GM19240 (cell line): ENCODE results near the gene NCKAP5.

Experiments used
- DNase-seq: peaks from one replicate; pipeline ENCODE4 v3.0.0; 2011; ENCODE audit warnings: low spot score; ENCODE audit not compliant: insufficient read length

Gene NCKAP5

DNA sequence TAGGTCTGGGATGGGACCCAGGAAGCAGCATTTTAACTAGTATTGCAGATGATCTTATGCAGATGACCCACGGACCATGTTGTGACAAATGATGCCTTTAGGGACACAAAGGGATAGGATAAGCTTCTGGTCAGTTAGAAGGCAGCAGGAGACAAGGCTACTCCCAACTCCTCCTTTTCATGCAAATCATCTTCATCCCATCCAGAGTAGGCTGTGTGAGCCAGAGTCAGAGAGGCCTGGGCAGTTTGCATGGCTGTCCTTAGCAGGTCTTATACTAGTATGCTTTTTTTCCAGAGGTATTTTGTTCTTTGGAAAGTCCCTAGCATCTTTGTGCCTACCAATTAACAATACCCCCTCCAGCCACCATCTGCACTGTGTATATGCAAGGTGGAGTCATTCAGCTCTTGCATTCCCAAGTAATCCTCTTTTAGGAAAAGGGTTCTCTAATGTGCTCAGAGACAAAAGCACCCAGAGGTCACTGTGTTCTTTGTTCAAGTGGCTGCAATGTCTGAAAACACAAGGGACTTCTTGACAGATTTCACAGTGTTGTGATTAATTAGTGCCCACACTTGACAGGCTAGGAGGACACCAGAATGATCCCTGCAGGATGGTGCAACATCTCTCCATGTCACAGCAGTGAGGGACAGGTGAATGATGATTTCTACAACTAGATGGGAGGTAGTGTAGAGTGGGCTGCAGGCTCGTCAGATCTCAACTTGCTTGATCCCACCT, 225.8 kb downstream of the NCKAP5 start:
- DNase-seq, result no peak

- no peak for DNase-seq
Observed at GRCh38 chr2:133341575-133341974, 226.7 kb downstream of the NCKAP5 start.

- no peak for DNase-seq
Observed at GRCh38 chr2:133338224-133338623, 230.0 kb downstream of the NCKAP5 start.

GRCh38 chr2:133334923-133335322, 233.3 kb downstream of the NCKAP5 start:
- DNase-seq, result no peak

GRCh38 chr2:133333181-133333580, 235.1 kb downstream of the NCKAP5 start:
- no peak for DNase-seq

GRCh38 chr2:133331436-133331835, 236.8 kb downstream of the NCKAP5 start:
- no peak for DNase-seq

DNA sequence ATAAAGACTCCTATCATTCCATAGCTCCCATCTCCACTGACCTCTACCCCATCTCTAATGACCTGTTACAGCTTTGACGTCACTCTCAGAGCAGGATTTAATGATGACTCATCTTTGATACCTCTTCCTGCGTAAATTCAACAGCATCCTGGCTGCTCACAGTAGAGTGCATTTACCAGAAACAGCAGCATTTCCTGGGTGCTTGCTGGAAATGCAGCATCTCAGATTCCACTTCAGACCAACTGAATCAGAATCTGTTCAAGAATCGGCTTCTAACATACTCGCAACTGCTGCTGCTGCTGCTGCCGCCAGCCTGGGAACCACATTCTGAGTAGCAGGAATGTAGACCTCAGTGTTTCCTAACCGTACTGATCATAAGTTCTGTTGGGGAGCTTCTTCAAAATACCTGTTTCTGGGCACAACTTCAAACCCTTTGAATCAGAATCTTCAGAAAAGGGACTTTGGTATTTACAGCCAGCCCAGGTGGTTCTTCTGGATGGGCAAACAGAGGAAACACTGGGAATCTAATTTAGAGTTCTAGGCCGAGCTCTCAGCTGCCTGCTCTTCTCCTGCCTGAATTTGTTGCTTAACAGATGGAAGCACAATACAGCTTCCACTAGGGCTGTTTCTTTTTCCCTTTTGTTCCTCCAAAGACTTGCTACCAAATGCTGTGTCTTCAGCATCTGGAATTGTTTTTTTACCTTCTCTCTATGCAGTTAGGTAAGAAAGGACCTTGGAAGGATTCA, 241.4 kb downstream of the NCKAP5 start:
- no peak for DNase-seq

DNA sequence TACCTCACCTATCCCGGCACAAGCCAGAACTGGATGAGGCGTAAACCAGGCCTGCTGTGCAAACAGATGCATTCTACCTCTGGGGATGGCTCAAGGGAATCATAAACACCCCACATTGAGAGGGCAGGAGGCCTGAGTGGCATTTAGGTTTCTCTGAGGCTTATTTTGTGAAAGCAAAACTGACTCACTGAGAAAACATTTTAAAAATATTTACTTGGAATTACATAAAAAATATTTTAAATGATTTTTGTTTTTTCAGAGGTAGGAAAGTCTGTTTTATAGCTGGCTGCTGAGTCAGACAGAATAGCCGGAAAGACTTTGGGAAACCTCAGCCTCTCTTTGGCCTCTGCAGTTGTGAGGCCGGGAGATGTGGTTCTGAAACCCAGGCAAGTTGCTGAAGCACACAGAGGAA, 244.1 kb downstream of the NCKAP5 start:
- no peak for DNase-seq

DNA sequence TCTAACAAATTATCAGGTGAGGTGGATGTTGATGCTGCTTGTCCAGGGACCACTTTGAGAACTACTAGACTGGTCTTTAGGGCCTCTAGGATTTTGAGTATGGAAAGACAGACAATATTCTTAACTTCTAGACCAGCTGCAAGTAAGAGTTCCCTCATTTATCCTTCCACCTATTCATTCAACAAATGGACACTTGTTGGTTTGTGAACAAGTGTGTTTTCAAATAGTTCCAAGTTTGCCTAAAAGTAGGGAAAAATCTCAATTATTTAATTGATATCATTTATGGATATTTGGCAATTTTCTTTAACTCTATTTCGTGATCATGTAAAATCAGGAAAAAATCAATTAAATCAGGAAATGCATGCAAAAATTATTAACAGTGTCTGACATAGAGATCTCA, 245.4 kb downstream of the NCKAP5 start:
- no peak for DNase-seq

GRCh38 chr2:133317178-133317577, 251.1 kb downstream of the NCKAP5 start:
- DNase-seq, result no peak

DNA sequence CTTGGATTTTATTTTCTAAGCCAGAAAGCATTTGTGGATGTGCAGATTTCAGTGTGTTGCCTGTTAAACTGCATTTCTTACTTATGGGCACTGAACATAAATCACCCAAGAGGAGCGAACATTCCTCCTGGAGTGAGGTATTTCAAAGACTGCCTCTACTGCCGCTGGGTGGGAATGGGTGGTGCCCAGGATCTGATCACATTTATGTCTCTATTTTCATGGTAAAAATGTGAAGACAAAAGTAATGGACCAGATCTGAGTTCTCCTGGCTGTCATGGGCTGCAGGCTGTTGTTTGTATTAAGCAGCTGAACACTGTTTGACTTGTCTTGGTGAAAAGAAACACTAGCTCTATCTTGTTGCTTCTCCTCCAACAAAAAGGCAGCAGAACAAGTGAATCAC, 251.7 kb downstream of the NCKAP5 start:
- no peak for DNase-seq

DNA sequence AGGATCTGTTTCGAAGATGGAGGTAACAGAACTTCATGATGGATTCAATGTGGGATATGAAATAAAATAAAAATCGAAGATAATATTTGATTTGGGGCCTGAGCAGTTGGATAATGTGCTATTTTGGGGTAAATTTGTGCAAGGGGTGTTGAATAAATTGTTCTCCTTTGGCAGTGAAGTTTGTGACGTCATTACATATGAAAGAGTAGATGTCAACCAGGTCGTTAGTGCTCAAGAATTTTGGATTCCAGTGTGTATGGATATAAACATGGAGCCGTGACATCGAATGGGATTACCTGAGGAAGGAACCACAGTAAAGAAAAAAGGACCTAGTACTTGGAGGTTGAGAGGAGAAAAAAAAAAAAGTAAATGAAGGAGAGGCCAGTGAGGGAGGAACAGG, 253.0 kb downstream of the NCKAP5 start:
- no peak for DNase-seq

DNA sequence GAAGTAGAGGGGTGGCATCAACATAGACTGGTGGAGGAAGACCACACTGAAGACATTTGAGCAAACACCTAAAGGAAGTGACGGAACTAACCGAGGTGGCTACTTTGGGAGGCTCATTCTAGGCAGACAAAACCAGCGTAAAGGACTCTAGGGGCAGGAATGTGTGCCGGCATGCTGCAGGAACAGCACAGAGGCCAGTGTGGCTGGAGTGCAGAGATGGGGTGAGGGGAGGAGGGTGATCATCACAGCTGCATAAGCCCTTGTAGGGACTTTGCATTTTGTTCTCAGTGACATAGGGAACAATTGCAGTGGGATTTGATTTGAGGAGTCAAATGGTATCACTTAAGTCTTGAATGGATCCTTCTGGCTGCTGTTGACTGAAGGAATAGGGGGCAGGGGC, 253.5 kb downstream of the NCKAP5 start:
- DNase-seq, result no peak

- DNase-seq, result no peak
Observed at GRCh38 chr2:133312038-133312729, 256.1 kb downstream of the NCKAP5 start.

DNA sequence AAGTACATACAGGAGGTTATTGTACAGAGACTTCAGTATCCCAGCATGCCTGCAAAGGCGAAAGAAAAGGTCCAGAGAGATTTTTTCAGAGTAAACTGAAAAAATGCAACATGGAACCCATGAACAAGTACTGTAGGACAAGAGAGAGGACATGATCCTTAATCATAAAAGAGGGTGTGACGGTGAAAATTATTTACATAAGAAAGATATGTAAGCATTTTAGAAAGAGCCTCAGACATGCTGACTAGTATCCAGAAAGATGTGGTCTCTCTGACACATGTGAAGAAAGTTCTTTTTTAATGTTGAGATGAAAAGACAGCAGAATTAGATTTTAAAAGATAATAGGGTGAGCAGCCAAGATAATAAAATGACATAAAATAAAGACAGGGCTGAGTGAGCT, 262.0 kb downstream of the NCKAP5 start:
- DNase-seq, result no peak

DNA sequence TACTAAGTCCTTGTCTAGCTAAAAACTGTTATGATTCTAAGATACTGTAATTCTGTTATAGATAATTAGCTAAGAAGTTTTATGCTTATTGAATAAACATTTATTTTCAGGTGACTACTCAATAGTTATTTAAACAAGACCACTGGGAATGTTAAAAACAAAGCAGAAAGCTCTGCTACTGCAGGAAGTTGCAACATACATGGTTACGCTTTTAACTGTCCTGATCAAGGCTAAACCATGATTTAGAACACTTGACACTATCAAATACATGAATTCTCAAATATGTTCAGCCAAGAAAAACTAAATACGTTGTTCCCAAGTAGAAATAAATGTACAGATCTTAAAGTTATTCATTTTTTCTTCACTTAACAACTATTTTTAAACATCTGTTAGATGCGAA, 263.9 kb downstream of the NCKAP5 start:
- DNase-seq, result no peak

GRCh38 chr2:133303150-133303549, 265.1 kb downstream of the NCKAP5 start:
- DNase-seq, result no peak

DNA sequence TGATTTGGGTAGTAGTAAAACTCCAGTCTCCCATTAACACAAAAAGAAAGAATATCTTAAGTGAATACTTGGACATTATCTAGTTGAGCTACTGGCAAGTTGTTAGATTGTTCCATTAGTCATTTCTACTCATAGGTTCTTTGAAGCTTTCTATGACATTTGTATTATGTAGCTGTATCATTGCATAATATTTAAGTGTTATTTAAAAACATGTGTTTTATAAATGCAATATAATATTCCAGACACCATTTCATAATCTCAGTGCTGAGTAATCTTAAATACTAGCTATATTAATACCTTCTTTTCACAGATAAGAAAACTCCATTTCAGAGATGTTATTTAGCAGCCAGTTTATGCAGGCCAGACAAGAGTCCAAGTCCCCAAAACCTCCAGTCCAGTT, 271.9 kb downstream of the NCKAP5 start:
- no peak for DNase-seq

DNA sequence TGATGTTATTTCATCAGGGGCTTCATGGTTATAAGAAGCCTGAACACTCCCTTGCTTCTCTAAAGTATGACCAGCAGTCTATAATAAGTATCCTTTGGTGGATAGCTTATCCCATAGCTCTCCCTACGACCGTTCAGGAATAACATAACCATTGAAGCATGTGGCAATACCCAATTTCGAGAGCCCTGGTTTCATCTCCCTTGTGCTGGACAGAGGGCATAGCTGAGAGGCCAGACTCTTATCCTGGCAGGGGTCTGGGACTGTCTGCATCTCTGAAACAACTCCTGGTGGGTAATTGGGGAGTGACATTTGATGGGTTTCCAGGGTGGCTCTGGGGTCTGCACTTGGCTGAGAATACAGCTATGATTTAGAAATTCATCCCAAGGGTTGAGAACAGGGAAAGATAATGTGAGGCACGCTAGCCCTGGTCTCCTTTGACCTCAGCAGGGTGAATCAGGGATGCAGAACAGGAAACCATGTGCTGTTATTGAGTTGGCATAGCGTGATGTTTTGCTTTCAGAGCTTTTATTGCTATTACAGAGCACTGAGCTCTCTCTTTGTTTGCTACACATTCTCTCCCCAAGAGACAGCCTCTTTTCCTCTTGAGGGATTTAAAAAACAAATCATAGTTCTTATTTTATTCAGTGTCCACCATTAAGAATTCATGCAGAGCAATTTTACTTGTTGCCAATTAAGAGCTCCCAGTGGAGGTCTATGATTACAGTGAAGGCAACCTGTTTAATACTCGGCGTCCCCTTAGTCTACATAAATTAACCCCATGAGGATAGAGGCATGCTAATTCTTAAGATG, 274.5 kb downstream of the NCKAP5 start:
- no peak for DNase-seq

DNA sequence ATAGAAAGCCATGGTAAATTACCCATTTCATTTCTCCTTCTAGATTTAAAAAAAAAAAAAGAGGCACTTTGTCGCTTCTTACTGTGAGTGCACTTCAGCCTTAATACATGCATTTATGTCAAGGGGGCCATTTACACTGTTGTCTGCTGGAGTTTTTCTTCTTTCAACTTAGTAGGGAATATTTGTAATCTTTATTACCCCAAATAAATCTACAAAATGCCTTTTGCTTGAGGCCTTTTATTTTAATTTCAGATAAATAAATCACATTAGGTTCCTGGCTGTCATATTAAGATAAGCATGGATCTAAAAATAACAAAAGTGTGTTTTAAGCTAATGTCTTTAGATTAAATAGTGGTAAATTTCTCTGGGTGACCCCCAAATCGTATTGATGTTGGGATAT, 276.0 kb downstream of the NCKAP5 start:
- DNase-seq, result no peak

GRCh38 chr2:133287709-133288108, 280.6 kb downstream of the NCKAP5 start:
- no peak for DNase-seq
